HCT116 (cell line): ENCODE results near the gene MUTYH.

ENCODE experiments used
- EZH2phosphoT487 ChIP-seq: fragments of 200-600 bp; IDR thresholded peaks from 2 replicates; pipeline ENCODE4 v1.6.1; 2018; ENCODE audit warnings: antibody characterized with exemption, borderline replicate concordance
- MAX ChIP-seq: IDR thresholded peaks from 2 replicates; pipeline ENCODE4 v1.6.1; 2012
- POLR2A ChIP-seq: IDR thresholded peaks from 2 replicates; pipeline ENCODE4 v1.7.0; 2011; ENCODE audit warnings: borderline replicate concordance; ENCODE audit not compliant: insufficient read depth, insufficient read length; ENCODE audit errors: extremely low read depth

- TF ChIP-seq MAX (no peak), EZH2phosphoT487 (no peak), POLR2A (no peak)
Observed at GRCh38 chr1:45354838-45355237, 14.6 kb upstream of the MUTYH start.
